Measurements from ENCODE around the gene STK38. TPM values are rescaled to one million over a fixed set of nuclear protein-coding genes. Genes with fewer than 3 reads are reported as not detected.

Gene STK38
- total and polyA plus RNA-seq, 9 of the 15 experiments (the other 6 are each of a cell fraction or from before 2014, with no cell fraction given) = 5.7 to 28.7 (median 19.5) TPM

DNA sequence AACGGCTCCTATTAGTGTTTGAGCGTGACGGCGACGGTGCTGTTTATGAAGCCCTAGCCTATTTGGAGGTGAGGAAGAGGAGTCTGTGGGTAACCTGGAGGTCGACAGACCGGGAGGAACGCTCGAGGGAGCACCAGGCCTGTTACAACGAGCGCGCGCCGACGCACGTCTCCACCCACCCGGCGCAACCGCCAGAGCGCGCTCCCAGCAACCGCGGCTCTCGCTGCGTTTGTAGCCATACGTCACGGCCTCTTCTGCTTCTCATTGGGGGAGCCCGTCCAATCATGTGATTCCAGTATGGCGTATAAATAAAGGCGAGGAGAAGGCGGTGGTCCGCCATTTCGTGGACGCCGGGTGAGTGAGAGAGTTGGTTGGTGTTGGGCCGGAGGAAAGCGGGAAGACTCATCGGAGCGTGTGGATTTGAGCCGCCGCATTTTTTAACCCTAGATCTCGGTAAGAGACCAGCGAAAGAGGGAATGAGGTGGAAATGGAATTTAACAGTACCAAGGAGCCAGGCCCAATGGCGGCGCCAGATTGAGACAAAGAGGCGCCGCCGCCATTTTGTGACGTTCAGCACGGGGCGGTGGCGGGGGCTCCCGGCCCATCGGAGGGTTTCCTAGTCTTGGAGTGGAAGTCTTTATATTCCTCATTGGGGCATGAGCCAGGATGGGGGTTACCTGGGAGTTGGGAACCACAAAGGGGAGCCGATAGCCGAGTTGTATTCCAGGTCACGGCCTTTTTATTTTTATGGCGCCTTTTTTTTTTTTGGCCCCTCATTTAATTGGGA, 46.9 kb upstream of the STK38 start, which contains the start of gene SRSF3 (continued):
- 0 out of 2 replicates have a peak, but pooled peaks have one; percentile 5 for TF ChIP-seq TCF7L2 (IDR thresholded peaks at IDR 0.05; ENCODE audit: low read depth, low read length)
- no peak for TF ChIP-seq HDAC3 (IDR thresholded peaks at IDR 0.05; ENCODE audit: borderline replicate concordance, partially characterized antibody)
- no peak for TF ChIP-seq TCFL5 (CRISPR knock-in tag; conservative IDR thresholded peaks at IDR 0.05)
- peak; percentile 91; the same call in 1 of the 2 replicates for TF ChIP-seq SRSF1 (IDR thresholded peaks at IDR 0.05; ENCODE audit: low read depth, low read length)
- TF ChIP-seq, protein P1, sequence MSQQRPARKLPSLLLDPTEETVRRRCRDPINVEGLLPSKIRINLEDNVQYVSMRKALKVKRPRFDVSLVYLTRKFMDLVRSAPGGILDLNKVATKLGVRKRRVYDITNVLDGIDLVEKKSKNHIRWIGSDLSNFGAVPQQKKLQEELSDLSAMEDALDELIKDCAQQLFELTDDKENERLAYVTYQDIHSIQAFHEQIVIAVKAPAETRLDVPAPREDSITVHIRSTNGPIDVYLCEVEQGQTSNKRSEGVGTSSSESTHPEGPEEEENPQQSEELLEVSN (IDR thresholded peaks at IDR 0.05; ENCODE audit: borderline replicate concordance in 1 of 2, extremely low read depth in 1 of 2, insufficient read depth in 1 of 2, insufficient read length in 1 of 2, low read depth in 1 of 2, low read length in 1 of 2, poor library complexity in 1 of 2, severe bottlenecking in 1 of 2) = peak; percentile 85 to 88
- no peak for TF ChIP-seq PURB (CRISPR knock-in tag; IDR thresholded peaks at IDR 0.05; ENCODE audit: low read depth)
- peak; percentile 72 for TF ChIP-seq TARDBP (IDR thresholded peaks at IDR 0.05)
- no peak for TF ChIP-seq ZNF764 (CRISPR knock-in tag; IDR thresholded peaks at IDR 0.05; ENCODE audit: low read depth)
- TF ChIP-seq CEBPB (tag; IDR thresholded peaks at IDR 0.05) = no peak
- peak; percentile 18 for TF ChIP-seq ZBTB1 (CRISPR knock-in tag; IDR thresholded peaks at IDR 0.05; ENCODE audit: borderline replicate concordance, low read depth)
- no peak for TF ChIP-seq ZNF696 (CRISPR knock-in tag; conservative IDR thresholded peaks at IDR 0.05)
- TF ChIP-seq ETV6 (IDR thresholded peaks at IDR 0.05; ENCODE audit: borderline replicate concordance in 1 of 2, low read depth in 2 of 2, low read length in 1 of 2) = peak in 1 of 2 experiments; percentile 8; a peak in 1 of 4 replicates
- no peak for TF ChIP-seq ETV6 (CRISPR knock-in tag; IDR thresholded peaks at IDR 0.05; ENCODE audit: borderline replicate concordance)
- peak; percentile 93 for TF ChIP-seq ELF4 (CRISPR knock-in tag; IDR thresholded peaks at IDR 0.05)
- TF ChIP-seq, protein P2, sequence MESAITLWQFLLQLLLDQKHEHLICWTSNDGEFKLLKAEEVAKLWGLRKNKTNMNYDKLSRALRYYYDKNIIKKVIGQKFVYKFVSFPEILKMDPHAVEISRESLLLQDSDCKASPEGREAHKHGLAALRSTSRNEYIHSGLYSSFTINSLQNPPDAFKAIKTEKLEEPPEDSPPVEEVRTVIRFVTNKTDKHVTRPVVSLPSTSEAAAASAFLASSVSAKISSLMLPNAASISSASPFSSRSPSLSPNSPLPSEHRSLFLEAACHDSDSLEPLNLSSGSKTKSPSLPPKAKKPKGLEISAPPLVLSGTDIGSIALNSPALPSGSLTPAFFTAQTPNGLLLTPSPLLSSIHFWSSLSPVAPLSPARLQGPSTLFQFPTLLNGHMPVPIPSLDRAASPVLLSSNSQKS (CRISPR knock-in tag; IDR thresholded peaks at IDR 0.05) = no peak; the same call in 1 of the 2 replicates
- TF ChIP-seq, protein P3, sequence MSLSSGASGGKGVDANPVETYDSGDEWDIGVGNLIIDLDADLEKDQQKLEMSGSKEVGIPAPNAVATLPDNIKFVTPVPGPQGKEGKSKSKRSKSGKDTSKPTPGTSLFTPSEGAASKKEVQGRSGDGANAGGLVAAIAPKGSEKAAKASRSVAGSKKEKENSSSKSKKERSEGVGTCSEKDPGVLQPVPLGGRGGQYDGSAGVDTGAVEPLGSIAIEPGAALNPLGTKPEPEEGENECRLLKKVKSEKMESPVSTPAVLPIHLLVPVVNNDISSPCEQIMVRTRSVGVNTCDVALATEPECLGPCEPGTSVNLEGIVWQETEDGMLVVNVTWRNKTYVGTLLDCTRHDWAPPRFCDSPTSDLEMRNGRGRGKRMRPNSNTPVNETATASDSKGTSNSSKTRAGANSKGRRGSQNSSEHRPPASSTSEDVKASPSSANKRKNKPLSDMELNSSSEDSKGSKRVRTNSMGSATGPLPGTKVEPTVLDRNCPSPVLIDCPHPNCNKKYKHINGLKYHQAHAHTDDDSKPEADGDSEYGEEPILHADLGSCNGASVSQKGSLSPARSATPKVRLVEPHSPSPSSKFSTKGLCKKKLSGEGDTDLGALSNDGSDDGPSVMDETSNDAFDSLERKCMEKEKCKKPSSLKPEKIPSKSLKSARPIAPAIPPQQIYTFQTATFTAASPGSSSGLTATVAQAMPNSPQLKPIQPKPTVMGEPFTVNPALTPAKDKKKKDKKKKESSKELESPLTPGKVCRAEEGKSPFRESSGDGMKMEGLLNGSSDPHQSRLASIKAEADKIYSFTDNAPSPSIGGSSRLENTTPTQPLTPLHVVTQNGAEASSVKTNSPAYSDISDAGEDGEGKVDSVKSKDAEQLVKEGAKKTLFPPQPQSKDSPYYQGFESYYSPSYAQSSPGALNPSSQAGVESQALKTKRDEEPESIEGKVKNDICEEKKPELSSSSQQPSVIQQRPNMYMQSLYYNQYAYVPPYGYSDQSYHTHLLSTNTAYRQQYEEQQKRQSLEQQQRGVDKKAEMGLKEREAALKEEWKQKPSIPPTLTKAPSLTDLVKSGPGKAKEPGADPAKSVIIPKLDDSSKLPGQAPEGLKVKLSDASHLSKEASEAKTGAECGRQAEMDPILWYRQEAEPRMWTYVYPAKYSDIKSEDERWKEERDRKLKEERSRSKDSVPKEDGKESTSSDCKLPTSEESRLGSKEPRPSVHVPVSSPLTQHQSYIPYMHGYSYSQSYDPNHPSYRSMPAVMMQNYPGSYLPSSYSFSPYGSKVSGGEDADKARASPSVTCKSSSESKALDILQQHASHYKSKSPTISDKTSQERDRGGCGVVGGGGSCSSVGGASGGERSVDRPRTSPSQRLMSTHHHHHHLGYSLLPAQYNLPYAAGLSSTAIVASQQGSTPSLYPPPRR (CRISPR knock-in tag; IDR thresholded peaks at IDR 0.05; ENCODE audit: borderline replicate concordance) = peak; percentile 87; the same call in 1 of the 2 replicates
- TF ChIP-seq RBBP5 (IDR thresholded peaks at IDR 0.05; ENCODE audit: borderline replicate concordance, insufficient read depth, low read length, poor library complexity, severe bottlenecking) = peak; percentile 92
- TF ChIP-seq, protein P4, sequence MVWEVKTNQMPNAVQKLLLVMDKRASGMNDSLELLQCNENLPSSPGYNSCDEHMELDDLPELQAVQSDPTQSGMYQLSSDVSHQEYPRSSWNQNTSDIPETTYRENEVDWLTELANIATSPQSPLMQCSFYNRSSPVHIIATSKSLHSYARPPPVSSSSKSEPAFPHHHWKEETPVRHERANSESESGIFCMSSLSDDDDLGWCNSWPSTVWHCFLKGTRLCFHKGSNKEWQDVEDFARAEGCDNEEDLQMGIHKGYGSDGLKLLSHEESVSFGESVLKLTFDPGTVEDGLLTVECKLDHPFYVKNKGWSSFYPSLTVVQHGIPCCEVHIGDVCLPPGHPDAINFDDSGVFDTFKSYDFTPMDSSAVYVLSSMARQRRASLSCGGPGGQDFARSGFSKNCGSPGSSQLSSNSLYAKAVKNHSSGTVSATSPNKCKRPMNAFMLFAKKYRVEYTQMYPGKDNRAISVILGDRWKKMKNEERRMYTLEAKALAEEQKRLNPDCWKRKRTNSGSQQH (CRISPR knock-in tag; IDR thresholded peaks at IDR 0.05) = peak; percentile 95

Measured in K562 (cell line).